GM21515 (cell line): ENCODE results near the gene CAMTA1.

Source experiments
- ATAC-seq: cut with Tn5 transposase; IDR thresholded peaks from one replicate; pipeline ENCODE4 v1.9.1; 2021; ENCODE audit not compliant: unreplicated experiment

CAMTA1 gene

GRCh38 chr1:7293702-7294629, 508.7 kb downstream of the CAMTA1 start:
- ATAC-seq: no peak

- ATAC-seq: no peak
Observed at GRCh38 chr1:7294636-7295035, 509.4 kb downstream of the CAMTA1 start.

GRCh38 chr1:7295946-7296345, 510.7 kb downstream of the CAMTA1 start:
- ATAC-seq: no peak

GRCh38 chr1:7296968-7297367, 511.7 kb downstream of the CAMTA1 start:
- ATAC-seq: no peak

- no peak for ATAC-seq
Observed at GRCh38 chr1:7298145-7298544, 512.9 kb downstream of the CAMTA1 start.

- no peak for ATAC-seq
Observed at GRCh38 chr1:7298749-7299151, 513.5 kb downstream of the CAMTA1 start.

- ATAC-seq: no peak
Observed at GRCh38 chr1:7299329-7299799, 514.1 kb downstream of the CAMTA1 start.

GRCh38 chr1:7299994-7300393, 514.7 kb downstream of the CAMTA1 start:
- no peak for ATAC-seq

GRCh38 chr1:7300893-7301663, 515.8 kb downstream of the CAMTA1 start:
- no peak for ATAC-seq

- no peak for ATAC-seq
Observed at GRCh38 chr1:7301664-7301981, 516.4 kb downstream of the CAMTA1 start.

GRCh38 chr1:7302126-7302525, 516.9 kb downstream of the CAMTA1 start:
- ATAC-seq: no peak

- ATAC-seq: no peak
Observed at GRCh38 chr1:7302873-7303272, 517.6 kb downstream of the CAMTA1 start.

GRCh38 chr1:7303554-7304317, 518.5 kb downstream of the CAMTA1 start:
- no peak for ATAC-seq

GRCh38 chr1:7313081-7313546, 527.9 kb downstream of the CAMTA1 start:
- no peak for ATAC-seq

- no peak for ATAC-seq
Observed at GRCh38 chr1:7313826-7314225, 528.6 kb downstream of the CAMTA1 start.

GRCh38 chr1:7315316-7315715, 530.1 kb downstream of the CAMTA1 start:
- no peak for ATAC-seq

GRCh38 chr1:7315946-7316345, 530.7 kb downstream of the CAMTA1 start:
- no peak for ATAC-seq

GRCh38 chr1:7317888-7318287, 532.6 kb downstream of the CAMTA1 start:
- no peak for ATAC-seq

- ATAC-seq: no peak
Observed at GRCh38 chr1:7319196-7319595, 533.9 kb downstream of the CAMTA1 start.

- ATAC-seq: no peak
Observed at GRCh38 chr1:7320661-7321060, 535.4 kb downstream of the CAMTA1 start.

- no peak for ATAC-seq
Observed at GRCh38 chr1:7322283-7322785, 537.1 kb downstream of the CAMTA1 start.
